ENCODE results near the gene E2F4. TPM values are rescaled to one million over a fixed set of nuclear protein-coding genes. Genes with fewer than 3 reads are reported as not detected.

The E2F4 gene
- total and polyA plus RNA-seq, 2 experiments from 2014 or later, result 67.0 to 135 TPM

DNA sequence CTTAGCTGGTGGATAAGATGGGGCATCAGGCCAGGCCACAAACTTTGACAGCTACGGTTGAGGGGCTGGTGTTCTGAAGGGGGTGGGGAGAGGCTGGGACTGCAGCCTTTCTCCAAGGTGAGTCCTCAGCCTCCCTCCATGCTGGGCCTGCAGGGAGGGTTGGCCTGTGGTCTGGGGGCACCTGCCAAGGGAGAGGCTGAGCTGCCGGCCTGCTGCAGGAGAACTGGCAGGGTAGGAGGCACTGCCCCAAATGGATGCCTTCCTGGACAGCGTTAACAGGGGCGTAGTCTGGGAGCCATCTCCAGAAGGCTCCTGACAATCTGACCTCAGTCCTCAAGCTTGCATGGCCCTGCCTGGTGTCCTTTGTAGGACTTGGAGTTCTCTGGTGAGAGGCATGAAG lies 12.1 kb downstream of the E2F4 start:
- Histone ChIP-seq H3K36me3 (ENCODE audit: insufficient read depth) (no peaks in the 10 kb centered on the region), H3K27ac (ENCODE audit: low read depth) (no peak overlapping the region), H3K9me2 (ENCODE audit: insufficient read depth) (no peaks in the 10 kb centered on the region), H2AFZ (no peak overlapping the region), H3F3A (replicated peaks; ENCODE audit: low read depth) (no peaks in the 10 kb centered on the region; the same call in 1 of the 2 replicates), H3K4me1 (ENCODE audit: insufficient read depth) (no peaks in the 10 kb centered on the region), H4K20me1 (replicated peaks; ENCODE audit: insufficient read depth) (no peaks in the 10 kb centered on the region), H3K4me2 (no peak overlapping the region), H3K79me2 (replicated peaks; ENCODE audit: insufficient read depth) (no peaks in the 10 kb centered on the region), H3K4me3 (no peak overlapping the region), H3K27me3 (ENCODE audit: insufficient read depth) (no peaks in the 10 kb centered on the region)
- DNase-seq (ENCODE audit: low spot score), result no peak
- Mint-ChIP-seq H3K27ac (no peak overlapping the region), H3K4me3 (no peak overlapping the region), H3K27me3 (ENCODE audit: insufficient read depth, low read depth, poor library complexity) (peaks cover 13% of the 10 kb centered on the region), H3K4me1 (peaks cover 7% of the 10 kb centered on the region), H3K36me3 (ENCODE audit: low read depth) (peaks cover 5% of the 10 kb centered on the region; the same call in 1 of the 3 replicates), H3K9me3 (no peaks in the 10 kb centered on the region)
- no peak for TF ChIP-seq ZNF114 (CRISPR knock-in tag; IDR thresholded peaks at IDR 0.05)
- TF ChIP-seq, protein P1, sequence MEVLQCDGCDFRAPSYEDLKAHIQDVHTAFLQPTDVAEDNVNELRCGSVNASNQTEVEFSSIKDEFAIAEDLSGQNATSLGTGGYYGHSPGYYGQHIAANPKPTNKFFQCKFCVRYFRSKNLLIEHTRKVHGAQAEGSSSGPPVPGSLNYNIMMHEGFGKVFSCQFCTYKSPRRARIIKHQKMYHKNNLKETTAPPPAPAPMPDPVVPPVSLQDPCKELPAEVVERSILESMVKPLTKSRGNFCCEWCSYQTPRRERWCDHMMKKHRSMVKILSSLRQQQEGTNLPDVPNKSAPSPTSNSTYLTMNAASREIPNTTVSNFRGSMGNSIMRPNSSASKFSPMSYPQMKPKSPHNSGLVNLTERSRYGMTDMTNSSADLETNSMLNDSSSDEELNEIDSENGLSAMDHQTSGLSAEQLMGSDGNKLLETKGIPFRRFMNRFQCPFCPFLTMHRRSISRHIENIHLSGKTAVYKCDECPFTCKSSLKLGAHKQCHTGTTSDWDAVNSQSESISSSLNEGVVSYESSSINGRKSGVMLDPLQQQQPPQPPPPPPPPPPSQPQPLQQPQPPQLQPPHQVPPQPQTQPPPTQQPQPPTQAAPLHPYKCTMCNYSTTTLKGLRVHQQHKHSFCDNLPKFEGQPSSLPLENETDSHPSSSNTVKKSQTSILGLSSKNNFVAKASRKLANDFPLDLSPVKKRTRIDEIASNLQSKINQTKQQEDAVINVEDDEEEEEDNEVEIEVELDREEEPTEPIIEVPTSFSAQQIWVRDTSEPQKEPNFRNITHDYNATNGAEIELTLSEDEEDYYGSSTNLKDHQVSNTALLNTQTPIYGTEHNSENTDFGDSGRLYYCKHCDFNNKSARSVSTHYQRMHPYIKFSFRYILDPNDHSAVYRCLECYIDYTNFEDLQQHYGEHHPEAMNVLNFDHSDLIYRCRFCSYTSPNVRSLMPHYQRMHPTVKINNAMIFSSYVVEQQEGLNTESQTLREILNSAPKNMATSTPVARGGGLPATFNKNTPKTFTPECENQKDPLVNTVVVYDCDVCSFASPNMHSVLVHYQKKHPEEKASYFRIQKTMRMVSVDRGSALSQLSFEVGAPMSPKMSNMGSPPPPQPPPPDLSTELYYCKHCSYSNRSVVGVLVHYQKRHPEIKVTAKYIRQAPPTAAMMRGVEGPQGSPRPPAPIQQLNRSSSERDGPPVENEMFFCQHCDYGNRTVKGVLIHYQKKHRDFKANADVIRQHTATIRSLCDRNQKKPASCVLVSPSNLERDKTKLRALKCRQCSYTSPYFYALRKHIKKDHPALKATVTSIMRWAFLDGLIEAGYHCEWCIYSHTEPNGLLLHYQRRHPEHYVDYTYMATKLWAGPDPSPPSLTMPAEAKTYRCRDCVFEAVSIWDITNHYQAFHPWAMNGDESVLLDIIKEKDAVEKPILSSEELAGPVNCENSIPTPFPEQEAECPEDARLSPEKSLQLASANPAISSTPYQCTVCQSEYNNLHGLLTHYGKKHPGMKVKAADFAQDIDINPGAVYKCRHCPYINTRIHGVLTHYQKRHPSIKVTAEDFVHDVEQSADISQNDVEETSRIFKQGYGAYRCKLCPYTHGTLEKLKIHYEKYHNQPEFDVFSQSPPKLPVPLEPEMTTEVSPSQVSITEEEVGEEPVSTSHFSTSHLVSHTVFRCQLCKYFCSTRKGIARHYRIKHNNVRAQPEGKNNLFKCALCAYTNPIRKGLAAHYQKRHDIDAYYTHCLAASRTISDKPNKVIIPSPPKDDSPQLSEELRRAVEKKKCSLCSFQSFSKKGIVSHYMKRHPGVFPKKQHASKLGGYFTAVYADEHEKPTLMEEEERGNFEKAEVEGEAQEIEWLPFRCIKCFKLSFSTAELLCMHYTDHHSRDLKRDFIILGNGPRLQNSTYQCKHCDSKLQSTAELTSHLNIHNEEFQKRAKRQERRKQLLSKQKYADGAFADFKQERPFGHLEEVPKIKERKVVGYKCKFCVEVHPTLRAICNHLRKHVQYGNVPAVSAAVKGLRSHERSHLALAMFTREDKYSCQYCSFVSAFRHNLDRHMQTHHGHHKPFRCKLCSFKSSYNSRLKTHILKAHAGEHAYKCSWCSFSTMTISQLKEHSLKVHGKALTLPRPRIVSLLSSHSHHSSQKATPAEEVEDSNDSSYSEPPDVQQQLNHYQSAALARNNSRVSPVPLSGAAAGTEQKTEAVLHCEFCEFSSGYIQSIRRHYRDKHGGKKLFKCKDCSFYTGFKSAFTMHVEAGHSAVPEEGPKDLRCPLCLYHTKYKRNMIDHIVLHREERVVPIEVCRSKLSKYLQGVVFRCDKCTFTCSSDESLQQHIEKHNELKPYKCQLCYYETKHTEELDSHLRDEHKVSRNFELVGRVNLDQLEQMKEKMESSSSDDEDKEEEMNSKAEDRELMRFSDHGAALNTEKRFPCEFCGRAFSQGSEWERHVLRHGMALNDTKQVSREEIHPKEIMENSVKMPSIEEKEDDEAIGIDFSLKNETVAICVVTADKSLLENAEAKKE (CRISPR knock-in tag; IDR thresholded peaks at IDR 0.05), result no peak
- TF ChIP-seq, protein P2, sequence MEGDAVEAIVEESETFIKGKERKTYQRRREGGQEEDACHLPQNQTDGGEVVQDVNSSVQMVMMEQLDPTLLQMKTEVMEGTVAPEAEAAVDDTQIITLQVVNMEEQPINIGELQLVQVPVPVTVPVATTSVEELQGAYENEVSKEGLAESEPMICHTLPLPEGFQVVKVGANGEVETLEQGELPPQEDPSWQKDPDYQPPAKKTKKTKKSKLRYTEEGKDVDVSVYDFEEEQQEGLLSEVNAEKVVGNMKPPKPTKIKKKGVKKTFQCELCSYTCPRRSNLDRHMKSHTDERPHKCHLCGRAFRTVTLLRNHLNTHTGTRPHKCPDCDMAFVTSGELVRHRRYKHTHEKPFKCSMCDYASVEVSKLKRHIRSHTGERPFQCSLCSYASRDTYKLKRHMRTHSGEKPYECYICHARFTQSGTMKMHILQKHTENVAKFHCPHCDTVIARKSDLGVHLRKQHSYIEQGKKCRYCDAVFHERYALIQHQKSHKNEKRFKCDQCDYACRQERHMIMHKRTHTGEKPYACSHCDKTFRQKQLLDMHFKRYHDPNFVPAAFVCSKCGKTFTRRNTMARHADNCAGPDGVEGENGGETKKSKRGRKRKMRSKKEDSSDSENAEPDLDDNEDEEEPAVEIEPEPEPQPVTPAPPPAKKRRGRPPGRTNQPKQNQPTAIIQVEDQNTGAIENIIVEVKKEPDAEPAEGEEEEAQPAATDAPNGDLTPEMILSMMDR (conservative IDR thresholded peaks at IDR 0.05; ENCODE audit: low read depth in 2 of 2), result no peak
- no peak for TF ChIP-seq STAT1 (IDR thresholded peaks at IDR 0.05; ENCODE audit: unreplicated experiment)
- TF ChIP-seq, protein P3, sequence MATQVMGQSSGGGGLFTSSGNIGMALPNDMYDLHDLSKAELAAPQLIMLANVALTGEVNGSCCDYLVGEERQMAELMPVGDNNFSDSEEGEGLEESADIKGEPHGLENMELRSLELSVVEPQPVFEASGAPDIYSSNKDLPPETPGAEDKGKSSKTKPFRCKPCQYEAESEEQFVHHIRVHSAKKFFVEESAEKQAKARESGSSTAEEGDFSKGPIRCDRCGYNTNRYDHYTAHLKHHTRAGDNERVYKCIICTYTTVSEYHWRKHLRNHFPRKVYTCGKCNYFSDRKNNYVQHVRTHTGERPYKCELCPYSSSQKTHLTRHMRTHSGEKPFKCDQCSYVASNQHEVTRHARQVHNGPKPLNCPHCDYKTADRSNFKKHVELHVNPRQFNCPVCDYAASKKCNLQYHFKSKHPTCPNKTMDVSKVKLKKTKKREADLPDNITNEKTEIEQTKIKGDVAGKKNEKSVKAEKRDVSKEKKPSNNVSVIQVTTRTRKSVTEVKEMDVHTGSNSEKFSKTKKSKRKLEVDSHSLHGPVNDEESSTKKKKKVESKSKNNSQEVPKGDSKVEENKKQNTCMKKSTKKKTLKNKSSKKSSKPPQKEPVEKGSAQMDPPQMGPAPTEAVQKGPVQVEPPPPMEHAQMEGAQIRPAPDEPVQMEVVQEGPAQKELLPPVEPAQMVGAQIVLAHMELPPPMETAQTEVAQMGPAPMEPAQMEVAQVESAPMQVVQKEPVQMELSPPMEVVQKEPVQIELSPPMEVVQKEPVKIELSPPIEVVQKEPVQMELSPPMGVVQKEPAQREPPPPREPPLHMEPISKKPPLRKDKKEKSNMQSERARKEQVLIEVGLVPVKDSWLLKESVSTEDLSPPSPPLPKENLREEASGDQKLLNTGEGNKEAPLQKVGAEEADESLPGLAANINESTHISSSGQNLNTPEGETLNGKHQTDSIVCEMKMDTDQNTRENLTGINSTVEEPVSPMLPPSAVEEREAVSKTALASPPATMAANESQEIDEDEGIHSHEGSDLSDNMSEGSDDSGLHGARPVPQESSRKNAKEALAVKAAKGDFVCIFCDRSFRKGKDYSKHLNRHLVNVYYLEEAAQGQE (IDR thresholded peaks at IDR 0.05; ENCODE audit: unreplicated experiment), result no peak
- no peak for TF ChIP-seq NANOG (IDR thresholded peaks at IDR 0.05; ENCODE audit: borderline replicate concordance)
- TF ChIP-seq EZH2 (IDR thresholded peaks at IDR 0.05; ENCODE audit: low read depth, unreplicated experiment), result no peak
- no peak for TF ChIP-seq JUNB (IDR thresholded peaks at IDR 0.05; ENCODE audit: unreplicated experiment)
- no peak for ATAC-seq
